Glomerular visceral epithelial cell (primary cell): ENCODE results near the gene GPR68.
"Not testable (repeated sequence)": the region's sequence is repeated elsewhere in the genome, so short reads cannot be mapped to it uniquely, and the experiment has no call there.

Experiments used
- DNase-seq: peaks from one replicate; pipeline ENCODE4 v3.0.0-alpha.2; 2016; ENCODE audit errors: extremely low spot score

Gene GPR68

GRCh38 chr14:91252871-91253794, 8.6 kb upstream of the GPR68 start:
- DNase-seq: peak; percentile 35

GRCh38 chr14:91250912-91251311, 6.4 kb upstream of the GPR68 start:
- DNase-seq: no peak

GRCh38 chr14:91249841-91250616, 5.5 kb upstream of the GPR68 start:
- peak; percentile 99 for DNase-seq

- no peak for DNase-seq
These were observed 1.7 kb upstream of the GPR68 start for GRCh38 chr14:91246051-91246852.

- DNase-seq: not testable (repeated sequence)
These were observed 1.1 kb upstream of the GPR68 start for GRCh38 chr14:91245616-91246015.

- no peak for DNase-seq
These were observed 525 bp upstream of the GPR68 start for GRCh38 chr14:91245029-91245428.

- no peak for DNase-seq
These were observed 1.4 kb downstream of the GPR68 start for GRCh38 chr14:91243074-91243471.

GRCh38 chr14:91242635-91243034, 1.9 kb downstream of the GPR68 start:
- no peak for DNase-seq

- no peak for DNase-seq
These were observed 2.6 kb downstream of the GPR68 start for GRCh38 chr14:91241863-91242262.

- no peak for DNase-seq
These were observed 5.8 kb downstream of the GPR68 start for GRCh38 chr14:91238661-91239060.

GRCh38 chr14:91238085-91238484, 6.4 kb downstream of the GPR68 start:
- DNase-seq: no peak

GRCh38 chr14:91237219-91237618, 7.3 kb downstream of the GPR68 start:
- DNase-seq: peak; percentile 73

GRCh38 chr14:91235841-91236240, 8.7 kb downstream of the GPR68 start:
- no peak for DNase-seq

GRCh38 chr14:91234791-91235114, 9.8 kb downstream of the GPR68 start:
- no peak for DNase-seq

- no peak for DNase-seq
These were observed 10.3 kb downstream of the GPR68 start for GRCh38 chr14:91233936-91234790.

GRCh38 chr14:91232603-91233002, 11.9 kb downstream of the GPR68 start:
- no peak for DNase-seq

GRCh38 chr14:91232052-91232451, 12.5 kb downstream of the GPR68 start:
- DNase-seq: no peak

- DNase-seq: no peak
These were observed 13.1 kb downstream of the GPR68 start for GRCh38 chr14:91231446-91231845.

GRCh38 chr14:91230397-91231035, 14.0 kb downstream of the GPR68 start:
- DNase-seq: no peak

GRCh38 chr14:91229743-91230200, 14.7 kb downstream of the GPR68 start:
- DNase-seq: peak; percentile 89

GRCh38 chr14:91229005-91229382, 15.5 kb downstream of the GPR68 start:
- no peak for DNase-seq
